DMS153 (cell line): ENCODE measurements around the gene TAF1L.

Source experiments
- DNase-seq: peaks from one replicate; lab custom pipeline; 2025; lab: John Stamatoyannopoulos, UW

Gene TAF1L

DNA sequence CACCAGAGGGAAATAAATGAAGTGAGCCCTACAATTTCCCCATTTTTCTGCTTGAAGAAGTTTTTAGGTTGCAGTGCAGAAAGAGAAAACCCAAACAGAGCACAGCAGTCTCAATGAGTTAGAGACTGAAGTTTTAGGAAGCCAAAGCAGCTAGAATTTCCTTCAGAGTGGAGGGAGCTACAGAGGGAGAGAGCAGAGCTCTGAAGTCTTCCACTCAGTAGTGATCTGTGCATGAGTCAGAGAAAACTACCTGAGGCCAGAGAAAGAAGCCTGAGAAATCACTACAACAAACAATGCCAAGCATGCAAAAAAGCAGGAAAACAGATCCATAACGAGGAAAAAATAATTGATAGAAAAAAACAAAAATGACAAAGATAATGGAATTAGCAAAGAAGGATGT lies 44.6 kb downstream of the TAF1L start:
- DNase-seq, result no peak

DNA sequence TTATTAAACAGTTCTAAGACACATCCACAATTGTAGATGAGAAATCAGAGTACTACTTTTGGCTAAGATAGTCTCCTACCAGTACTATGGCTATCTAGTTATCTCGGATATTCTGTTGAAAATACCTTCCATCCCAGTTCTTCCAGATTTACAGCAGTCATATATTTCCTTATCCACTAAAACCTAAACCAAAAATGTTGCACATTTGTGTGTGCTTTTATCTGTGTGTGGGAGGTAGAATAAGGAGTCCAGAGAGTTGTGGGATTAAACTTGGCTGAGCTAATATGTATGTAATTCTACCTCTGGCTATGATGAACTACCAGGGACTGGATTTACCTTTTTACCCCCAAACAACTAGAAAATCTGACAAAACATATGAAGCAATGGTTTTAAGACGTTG lies 45.0 kb downstream of the TAF1L start:
- no peak for DNase-seq

DNA sequence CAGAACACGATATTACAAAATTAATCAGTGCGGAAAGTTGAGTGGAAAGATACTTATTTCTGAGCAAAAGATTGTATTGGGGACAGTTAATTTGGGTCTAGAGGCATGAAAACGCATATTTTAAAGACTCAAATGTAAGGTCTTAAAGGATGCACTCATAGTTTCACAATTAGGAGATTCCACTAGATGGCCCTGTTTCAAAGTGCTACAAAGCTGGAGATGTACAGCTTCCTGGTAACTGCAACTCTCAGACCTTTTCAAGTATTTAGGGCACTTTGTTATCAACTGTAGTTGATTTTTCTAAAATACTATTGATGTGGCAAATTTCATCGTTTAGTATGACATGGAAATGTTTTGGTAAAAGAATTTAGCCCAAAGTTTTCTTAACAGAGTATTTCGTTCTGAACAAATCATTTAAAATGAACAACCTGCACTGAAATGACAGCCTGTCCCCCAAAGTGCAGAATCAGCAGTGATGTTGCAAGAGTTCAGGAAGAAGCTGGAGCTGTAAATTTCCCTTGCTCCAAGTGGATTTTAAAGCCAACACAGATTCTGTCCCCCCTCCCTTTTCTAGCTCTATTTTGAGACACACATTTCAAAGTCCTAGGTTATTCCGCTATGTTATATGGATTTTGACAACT lies 46.3 kb downstream of the TAF1L start:
- DNase-seq, result peak; percentile 11

DNA sequence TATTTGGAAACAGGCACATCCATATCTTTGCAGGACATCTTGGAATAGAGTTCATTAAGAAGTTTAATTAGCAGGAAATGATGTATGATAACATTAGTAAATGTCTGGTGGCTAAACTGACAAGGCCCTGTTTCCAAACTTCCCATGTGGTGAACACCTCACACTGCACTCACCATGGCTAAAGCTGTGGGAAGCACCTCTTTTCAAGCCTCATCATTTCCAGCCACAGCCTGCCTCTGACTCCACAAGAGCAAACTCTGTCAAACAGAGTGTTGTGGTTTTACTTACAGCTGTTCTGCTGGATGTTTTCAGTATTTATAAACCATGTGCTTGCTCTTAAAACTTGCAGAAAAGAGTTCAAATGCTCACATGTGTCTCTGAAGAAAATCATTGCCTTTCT lies 47.6 kb downstream of the TAF1L start:
- no peak for DNase-seq

DNA sequence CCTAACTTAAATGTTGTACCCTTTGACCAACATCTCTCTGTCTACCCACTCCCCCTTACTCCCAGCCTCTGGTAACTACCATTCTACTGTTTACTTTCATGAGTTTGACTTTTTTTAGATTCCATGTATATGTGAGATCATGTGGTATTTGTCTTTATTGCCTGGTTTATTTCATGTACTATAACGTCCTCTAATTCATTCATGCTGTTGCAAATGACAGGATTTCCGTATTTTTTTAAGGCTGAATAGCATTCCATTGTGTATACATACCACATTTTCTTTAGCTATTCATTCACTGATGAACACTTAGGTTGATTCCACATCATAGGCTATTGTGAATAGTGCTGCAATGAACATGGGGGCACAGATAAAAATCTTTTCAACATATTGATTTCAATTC lies 50.7 kb downstream of the TAF1L start:
- DNase-seq, result no peak

DNA sequence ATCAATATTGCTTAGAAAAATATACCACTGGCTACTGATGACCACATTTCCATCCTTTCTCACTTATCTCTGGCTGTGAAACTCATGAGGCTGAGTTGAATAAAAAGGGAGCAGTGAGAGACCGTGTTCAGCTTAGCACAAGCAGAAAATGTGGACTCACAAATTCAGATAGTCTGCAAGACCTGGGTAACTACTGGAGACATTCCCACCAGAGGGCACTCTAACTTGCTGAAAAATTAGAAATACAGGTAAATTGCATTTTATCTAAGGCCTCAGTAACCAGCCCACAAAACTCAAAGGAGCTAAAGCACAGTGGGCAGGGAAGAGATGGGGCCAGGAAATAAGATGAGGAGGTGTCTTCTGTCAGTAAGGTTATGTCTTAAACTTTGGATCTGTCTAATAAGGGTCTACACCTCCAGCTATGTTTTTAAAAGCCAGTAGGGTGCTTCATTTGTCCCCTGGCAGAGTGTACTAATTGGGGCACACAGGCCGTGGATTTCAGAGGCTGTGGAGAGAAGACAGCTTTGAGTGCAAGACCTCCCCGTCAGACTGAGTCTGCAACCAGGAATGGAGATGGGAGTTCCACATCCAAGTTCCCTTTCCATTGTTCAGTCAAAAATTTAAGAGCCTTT lies 53.8 kb downstream of the TAF1L start:
- peak; percentile 6 for DNase-seq

DNA sequence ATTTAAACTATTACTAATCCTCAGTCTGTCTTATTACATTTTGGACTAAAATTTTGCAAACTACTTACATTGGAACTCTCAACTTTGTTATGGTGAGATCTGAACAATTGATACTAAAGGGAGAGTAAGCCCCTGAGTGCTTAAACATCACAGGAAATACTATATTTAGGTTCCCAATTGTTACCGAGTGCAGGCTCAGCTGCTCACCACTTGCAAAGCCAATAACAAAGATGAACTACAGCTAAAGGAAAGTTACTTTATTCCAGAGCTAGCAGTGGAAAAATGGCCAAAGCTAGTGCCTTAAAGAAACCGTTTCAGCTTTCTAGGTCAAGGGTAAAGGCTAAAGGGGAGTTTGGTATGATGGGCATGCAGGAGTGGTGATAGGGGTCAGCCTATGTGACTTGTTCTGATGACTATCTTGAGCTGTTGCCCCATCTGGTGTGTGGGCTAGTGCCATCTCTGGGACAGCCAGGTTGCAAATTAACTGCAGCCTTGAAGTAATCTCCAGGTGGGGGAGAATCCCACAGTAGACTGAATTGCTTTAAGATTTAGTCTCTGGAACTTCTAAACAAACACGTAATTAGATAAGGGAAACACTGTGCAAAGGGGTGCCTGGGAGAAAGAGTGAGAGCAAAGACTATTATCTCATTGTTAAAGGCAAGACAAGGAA lies 54.7 kb downstream of the TAF1L start:
- no peak for DNase-seq

DNA sequence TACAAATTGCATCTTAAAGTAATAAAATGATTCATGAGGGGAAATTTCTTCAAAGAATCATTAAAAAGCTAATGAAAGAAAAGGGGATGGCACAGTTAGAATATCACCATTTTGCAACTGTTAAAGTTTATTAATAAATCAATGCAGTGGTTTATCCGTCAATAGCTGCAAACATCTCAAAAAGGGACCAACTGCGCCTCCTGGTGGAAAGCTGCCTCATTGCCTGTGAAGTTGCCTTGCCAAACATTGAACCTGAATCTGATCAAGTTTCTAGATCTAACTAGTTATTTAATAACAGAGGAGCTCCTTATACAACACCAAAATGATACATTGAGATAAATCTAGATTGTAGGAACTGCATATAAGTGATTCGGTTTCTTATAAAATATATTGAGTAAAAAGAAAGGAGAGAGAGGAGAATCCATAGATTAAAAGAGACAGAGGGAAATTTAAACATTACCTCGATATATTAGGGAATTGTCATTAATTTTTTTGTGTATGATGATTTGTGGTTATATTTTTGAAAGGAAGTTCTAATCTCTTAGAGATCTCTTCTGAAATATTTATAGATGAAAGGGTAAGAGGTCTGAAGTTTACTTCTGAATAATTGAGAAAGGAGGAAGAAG lies 55.6 kb downstream of the TAF1L start:
- peak; percentile 22 for DNase-seq
